Airway epithelial cell (primary cell): Measurements from ENCODE around the gene SORT1. TPM values are rescaled to one million over a fixed set of nuclear protein-coding genes. Genes with fewer than 3 reads are reported as not detected.

Experiments used
- total RNA-seq: library from RNA; depleted of rRNA; stranded (reverse); fragments of >200 nt; gene quantifications from 2 replicates; pipeline ENCODE4 v1.2.3, GENCODE V29; 2015

SORT1 gene
- total RNA-seq, result 17.7 and 22.0 TPM in 2 replicates

DNA sequence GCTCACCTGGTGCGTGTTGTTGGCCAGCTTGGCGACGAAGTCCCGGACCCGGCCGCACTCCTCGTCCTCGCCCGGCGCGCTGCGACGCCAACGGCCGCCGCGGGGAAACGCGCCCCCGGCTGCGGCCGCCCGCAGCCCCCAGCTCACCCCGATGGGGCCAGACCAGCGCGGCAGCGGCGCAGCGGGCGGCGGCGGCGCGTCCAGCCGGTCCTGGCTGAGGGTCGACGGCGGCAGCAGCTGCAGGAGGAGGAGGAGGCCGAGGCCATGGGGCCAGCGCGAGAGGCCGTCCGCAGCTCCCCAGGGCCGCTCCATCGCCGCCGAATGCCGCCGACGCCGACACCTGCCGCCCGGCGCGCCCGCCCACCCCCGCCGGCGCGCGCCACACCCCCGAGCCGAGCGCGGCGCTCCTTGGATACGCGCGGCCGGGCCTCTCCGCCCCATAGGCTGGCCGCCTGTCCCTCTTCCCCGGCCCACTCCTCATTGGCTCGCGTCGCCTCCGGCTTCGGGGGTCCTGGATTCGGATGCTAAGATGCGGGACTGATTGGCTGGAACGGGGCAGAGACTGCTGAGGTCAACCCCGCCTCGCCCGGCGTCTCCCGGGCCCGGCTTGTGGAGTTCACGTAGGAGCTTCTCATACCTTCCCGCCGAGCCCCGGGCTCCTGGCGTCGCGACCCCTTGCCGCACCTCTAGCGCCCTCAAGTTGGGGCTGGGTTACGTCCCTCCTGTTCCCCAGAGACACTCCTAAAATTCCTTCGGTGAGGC lies at the start of gene SORT1:
Gene SORT1 (minus strand): TSS at position 338 of the 762 bp plus-strand sequence. CDS start 26 bp downstream, at position 312.

DNA sequence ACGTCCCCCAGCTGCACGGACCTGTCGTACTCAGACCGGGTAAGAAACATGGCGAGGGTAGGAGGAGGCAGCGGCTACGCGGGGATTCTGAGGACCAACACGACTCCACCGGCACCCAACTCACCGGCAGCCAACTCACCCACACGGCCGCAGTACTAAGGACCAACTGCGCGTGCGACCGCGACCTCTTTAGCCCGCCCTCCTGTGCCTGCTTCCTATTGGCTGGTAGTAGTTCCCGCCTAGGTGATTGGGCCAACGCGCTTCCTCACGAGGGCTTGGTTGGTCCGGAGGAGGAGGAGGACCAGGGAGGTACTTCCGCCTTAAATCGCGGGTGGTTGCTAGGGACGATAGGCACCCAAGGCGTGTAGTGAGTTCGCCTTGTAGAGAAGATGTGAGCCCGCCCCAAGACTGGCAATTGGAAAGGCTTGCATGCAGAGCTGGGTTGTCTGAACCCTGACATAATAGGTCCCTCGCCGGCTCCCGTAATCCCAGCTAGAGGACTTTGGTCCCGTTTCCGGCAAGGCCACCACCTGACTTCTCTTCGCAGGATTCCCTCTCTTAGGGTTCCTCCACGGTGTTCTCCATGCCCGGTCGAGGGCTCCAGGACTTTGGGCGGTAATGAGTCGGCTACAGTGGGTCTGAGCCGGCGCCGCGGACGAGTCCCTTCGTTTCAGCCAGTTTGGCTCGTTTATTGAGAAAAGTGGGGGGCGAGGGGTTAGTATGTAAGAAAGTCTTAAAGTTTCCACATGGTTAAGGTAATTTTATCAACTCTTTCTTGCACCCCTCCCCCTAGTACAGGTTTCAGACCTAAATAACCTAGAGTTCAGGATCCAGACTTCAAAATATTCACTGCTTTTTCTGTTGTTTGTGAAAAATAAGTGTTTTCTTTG lies 28.8 kb upstream of the SORT1 start, which contains the start of gene PSMA5:
Gene PSMA5 (minus strand): TSS at position 168 of the 890 bp plus-strand sequence. CDS start 118 bp downstream, at position 50.

DNA sequence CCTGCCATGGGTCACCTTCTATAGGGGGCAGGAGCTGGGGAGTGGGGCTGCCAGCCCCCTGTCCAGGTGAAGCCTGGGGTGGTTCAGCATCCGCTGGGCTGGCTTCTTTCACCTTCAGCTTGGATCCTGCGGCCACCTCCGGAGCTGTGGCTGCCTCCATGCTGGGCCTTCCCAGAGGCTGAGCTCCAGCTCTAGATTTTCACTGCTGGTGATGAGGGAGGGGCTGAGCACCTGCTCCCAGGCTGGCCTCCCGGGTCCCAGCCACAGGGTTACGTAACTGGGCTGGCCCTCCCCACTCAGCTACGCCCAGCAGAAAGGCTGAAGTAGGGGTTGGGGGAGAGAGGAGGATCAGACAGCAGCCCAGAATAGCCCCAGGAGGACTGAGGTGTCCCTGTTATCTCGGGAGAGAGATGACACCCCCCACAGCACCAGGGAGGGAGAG lies 90.9 kb downstream of the SORT1 start, which contains the start of gene MYBPHL:
Gene MYBPHL (minus strand): TSS at position 180 of the 442 bp plus-strand sequence. CDS start 20 bp downstream, at position 160.

DNA sequence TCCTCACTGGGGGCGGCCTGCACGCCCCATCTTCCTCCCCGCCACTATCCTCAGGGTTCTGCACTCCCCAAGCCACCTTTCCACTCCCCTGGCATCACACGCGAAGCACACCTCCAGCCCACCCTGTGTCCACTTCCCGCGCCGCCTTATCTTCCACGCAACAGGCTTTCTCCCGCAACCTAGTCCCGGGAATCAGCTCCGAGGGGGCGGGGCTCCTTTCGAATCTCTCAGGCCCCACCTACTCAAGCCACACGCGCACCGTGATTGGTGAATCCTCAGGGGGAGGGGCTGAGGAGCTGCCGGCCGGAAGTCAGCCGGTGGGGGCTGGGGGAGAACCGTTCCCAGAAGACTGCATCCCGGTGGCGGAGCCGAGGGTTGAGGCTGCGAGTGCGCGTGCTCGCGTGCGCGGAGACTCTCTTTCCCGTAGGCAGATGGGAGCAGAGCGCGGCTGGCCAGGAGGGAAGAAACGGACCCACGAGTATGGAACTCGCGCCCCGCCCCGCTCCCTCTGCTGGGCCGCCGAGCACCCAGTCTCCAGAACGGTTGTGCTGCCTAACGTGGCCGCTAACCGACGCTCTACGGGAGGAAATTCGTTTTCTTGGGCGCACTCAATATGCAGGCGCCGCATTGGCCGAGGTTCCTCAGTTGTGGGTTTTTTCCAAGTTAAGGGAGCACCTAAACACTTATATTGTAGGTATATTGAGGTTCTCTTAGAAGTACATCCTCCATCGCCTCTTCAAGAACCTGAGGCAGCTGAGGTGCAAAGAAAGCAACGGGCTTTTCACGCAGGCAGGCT lies 114.6 kb downstream of the SORT1 start, which contains the start of gene PSRC1:
Gene PSRC1 (minus strand): TSS at position 194 of the 796 bp plus-strand sequence.

Other genes with a start within 250 kb of the SORT1 start
- 208 and 217 TPM in 2 replicates for gene SARS1, start 184.0 kb downstream of the SORT1 start, total RNA-seq
- 41.3 and 56.1 TPM in 2 replicates for gene CELSR2, start 148.4 kb downstream of the SORT1 start, total RNA-seq
- gene PSRC1, start 114.8 kb downstream of the SORT1 start, total RNA-seq, result 27.4 and 29.5 TPM in 2 replicates
- 2.7 TPM in 1 of 2 replicates, not detected in the other for gene MYBPHL, start 90.9 kb downstream of the SORT1 start, total RNA-seq
- gene PSMA5, start 28.5 kb upstream of the SORT1 start, total RNA-seq, result 42.0 and 70.3 TPM in 2 replicates
- not detected in 2 replicates for gene SYPL2, start 68.6 kb upstream of the SORT1 start, total RNA-seq
- gene ATXN7L2, start 86.0 kb upstream of the SORT1 start, total RNA-seq, result 3.2 and 4.6 TPM in 2 replicates
- 3.7 and 10.0 TPM in 2 replicates for gene CYB561D1, start 96.2 kb upstream of the SORT1 start, total RNA-seq
- gene AMIGO1, start 111.8 kb upstream of the SORT1 start, total RNA-seq, result 0.19 and 0.56 TPM in 2 replicates
- not detected in 2 replicates for gene GPR61, start 142.0 kb upstream of the SORT1 start, total RNA-seq
- gene GNAI3, start 150.7 kb upstream of the SORT1 start, total RNA-seq, result 8.7 and 11.4 TPM in 2 replicates
- gene GNAT2, start 221.7 kb upstream of the SORT1 start, total RNA-seq, result 0.14 and 0.21 TPM in 2 replicates
- gene AMPD2, start 221.9 kb upstream of the SORT1 start, total RNA-seq, result 40.7 and 46.2 TPM in 2 replicates